ENCODE data around the gene ULK3. TPM values are rescaled to one million over a fixed set of nuclear protein-coding genes. Genes with fewer than 3 reads are reported as not detected.

ULK3 gene
- total and polyA plus RNA-seq, 5 donors: 34.9 to 49.3 (median 44.7) TPM

DNA sequence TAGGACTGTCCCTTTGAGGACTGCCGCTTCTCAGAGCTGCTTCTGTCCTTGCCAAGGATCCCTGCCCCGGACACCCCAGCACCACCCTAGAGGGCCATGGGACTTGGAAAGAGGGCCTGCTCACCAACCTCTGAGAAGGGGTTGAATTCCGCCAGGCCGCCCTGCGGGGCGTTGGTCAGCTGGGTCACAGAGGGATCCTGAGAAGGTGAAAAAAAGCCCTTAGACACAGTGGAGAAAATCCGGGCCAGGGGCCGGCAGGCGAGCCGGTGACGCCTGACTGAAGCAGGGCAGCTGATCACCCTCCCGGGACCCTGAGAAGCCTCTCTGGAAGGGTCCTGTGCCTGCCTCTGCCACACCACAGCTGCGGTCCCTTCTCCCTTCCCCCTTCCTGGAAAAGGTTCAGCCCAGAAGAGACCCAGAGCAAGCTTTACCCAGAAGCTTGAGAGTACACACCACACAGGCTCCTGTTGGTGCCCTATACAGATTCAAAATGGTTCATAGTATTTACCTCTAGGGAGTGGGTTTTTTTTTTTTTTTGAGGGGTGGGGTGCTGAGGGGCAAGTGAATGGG is 11.6 kb upstream of the ULK3 start:
- DNase-seq (peak in 1 of 3 donors; percentile 50), ATAC-seq (no peak)
- Histone ChIP-seq H3K4me1 (ENCODE audit: control insufficient read depth, insufficient read depth, low read length) (peaks cover 6% of the 10 kb centered on the region), H3K27ac (ENCODE audit: low read length) (no peak overlapping the region), H3K27me3 (ENCODE audit: control insufficient read depth, insufficient read depth) (no peaks in the 10 kb centered on the region), H3K4me3 (ENCODE audit: low read length) (no peak overlapping the region), H3K9me3 (ENCODE audit: control insufficient read depth, low read length) (no peaks in the 10 kb centered on the region)
- intact Hi-C loops (cut with DNase I): no loop called here
- 90% methylated on average over 13 of the region's 13 CpGs for WGBS

DNA sequence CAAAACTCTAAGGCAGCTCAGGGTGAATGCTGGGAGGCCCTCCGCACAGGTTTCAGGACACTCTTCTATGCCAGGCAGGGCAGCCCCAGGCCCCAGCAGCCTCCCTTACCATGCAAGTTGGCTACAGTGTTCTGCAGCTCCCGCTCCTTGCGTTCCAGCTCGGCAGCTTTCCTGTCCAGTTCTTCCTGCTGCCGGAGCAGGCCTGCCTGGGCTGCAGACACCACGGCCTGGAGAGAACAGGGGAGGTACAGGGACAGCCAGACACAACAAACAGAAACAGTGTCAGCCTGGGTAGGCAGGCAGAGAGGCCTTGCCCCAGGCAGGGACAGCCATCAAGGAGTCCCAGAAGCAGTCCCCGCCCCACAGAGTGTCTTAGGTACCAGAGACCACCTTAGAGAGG is 9.0 kb upstream of the ULK3 start:
- WGBS: 91% methylated on average over 7 of the region's 7 CpGs
- no peak for ATAC-seq
- no peak overlapping the region for H3K4me3 ChIP-seq (ENCODE audit: low read length)
- DNase-seq: peak in 1 of 3 donors; percentile 39
- H3K4me1 ChIP-seq (ENCODE audit: control insufficient read depth, insufficient read depth, low read length): peaks cover 3% of the 10 kb centered on the region
- no peak overlapping the region for H3K27ac ChIP-seq (ENCODE audit: low read length)
- no peaks in the 10 kb centered on the region for H3K9me3 ChIP-seq (ENCODE audit: control insufficient read depth, low read length)
- H3K27me3 ChIP-seq (ENCODE audit: control insufficient read depth, insufficient read depth): no peaks in the 10 kb centered on the region
- intact Hi-C loops (cut with DNase I): no loop called here

DNA sequence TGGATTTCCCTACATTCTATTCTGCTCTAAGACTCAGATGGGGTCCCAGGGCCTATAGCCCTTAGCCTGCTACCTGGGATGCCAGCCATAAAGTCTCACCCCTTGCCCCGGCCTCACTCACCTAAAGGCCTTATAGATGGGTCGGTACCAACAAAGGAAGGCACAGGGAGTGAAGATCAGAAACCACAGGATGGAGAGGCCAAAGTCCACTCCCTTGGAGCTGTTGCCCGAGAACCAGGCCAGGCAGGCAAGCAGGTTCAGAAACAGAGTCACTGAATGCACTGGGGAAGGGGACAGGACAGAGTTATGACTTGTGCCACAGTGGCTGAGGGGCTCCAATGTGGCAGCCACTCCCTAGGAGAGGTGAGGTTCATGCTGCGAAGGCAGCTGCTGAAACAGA is 7.4 kb upstream of the ULK3 start:
- no peaks in the 10 kb centered on the region for H3K9me3 ChIP-seq (ENCODE audit: control insufficient read depth, low read length)

DNA sequence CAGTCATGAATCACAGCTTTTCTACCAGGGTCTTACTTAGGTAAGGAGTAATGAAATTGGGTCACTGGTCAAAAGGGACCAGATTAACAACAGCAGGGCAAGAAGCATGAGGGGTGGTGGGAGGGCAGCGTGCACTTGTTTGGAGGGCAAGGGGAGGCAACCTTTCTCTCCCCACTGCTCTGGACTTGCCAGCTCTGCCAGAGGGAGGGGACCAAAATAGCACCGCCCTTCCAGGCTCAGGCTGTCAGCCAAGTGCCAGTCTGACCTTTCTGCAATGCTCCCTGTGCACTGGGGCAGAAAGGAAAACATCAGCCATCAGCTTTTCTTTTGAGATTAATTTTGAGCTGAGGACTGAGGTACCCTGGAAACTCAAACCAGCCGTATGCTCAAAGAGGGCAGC is 4.5 kb upstream of the ULK3 start:
- peak overlapping the region; percentile 11 for H3K27ac ChIP-seq (ENCODE audit: low read length)
- intact Hi-C loops (cut with DNase I): loop anchor here in 1 of 4 donors (10.0 kb wide), 1 partner anchor 47 kb away; the partner anchor contains the start of gene MPI
- DNase-seq: peak; percentile 44 to 78 (median 60)
- WGBS: 68% methylated on average over 3 of the region's 3 CpGs
- no peaks in the 10 kb centered on the region for H3K27me3 ChIP-seq (ENCODE audit: control insufficient read depth, insufficient read depth)
- H3K9me3 ChIP-seq (ENCODE audit: control insufficient read depth, low read length): no peaks in the 10 kb centered on the region
- H3K4me1 ChIP-seq (ENCODE audit: control insufficient read depth, insufficient read depth, low read length): peaks cover 2% of the 10 kb centered on the region
- ATAC-seq: no peak
- H3K4me3 ChIP-seq (ENCODE audit: low read length): no peak overlapping the region

More for the DNA sequence above, 7.4 kb upstream of the ULK3 start:
- ATAC-seq (no peak), DNase-seq (peak in 1 of 3 donors; percentile 3)
- Histone ChIP-seq H3K4me3 (ENCODE audit: low read length) (no peak overlapping the region), H3K27ac (ENCODE audit: low read length) (no peak overlapping the region), H3K4me1 (ENCODE audit: control insufficient read depth, insufficient read depth, low read length) (peaks cover 2% of the 10 kb centered on the region), H3K27me3 (ENCODE audit: control insufficient read depth, insufficient read depth) (no peaks in the 10 kb centered on the region)
- WGBS: 97% methylated on average over 4 of the region's 4 CpGs
- intact Hi-C loops (cut with DNase I): no loop called here

DNA sequence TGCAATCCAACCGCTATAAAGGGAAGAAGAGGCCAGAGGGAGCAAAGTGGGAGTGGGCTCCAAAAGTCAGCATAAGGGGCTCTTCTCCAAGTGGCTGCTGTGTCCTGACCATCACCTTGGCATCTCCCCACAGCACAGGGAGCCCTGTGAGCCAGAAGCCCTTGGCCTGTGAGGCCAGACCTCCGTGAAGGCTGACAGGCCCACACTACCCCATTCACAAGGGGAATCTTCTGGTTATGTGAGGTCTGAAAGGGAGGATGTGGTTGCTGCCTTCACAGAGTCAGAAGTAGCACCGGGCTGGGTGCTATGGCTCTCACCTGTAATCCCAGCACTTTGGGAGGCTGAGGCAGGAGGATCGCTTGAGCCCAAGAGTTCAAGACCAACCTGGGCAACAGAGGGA is 2.6 kb upstream of the ULK3 start:
- no peaks in the 10 kb centered on the region for H3K9me3 ChIP-seq (ENCODE audit: control insufficient read depth, low read length)
- DNase-seq: peak in 1 of 3 donors; percentile 24
- no peak overlapping the region for H3K4me3 ChIP-seq (ENCODE audit: low read length)
- no peak for ATAC-seq
- H3K27me3 ChIP-seq (ENCODE audit: control insufficient read depth, insufficient read depth): no peaks in the 10 kb centered on the region
- 91% methylated on average over 4 of the region's 4 CpGs for WGBS
- no peak overlapping the region for H3K27ac ChIP-seq (ENCODE audit: low read length)
- intact Hi-C loops (cut with DNase I): loop anchor here in 1 of 4 donors (10.0 kb wide), 1 partner anchor 49 kb away; the partner anchor contains the start of gene MPI
- peaks cover 2% of the 10 kb centered on the region for H3K4me1 ChIP-seq (ENCODE audit: control insufficient read depth, insufficient read depth, low read length)

DNA sequence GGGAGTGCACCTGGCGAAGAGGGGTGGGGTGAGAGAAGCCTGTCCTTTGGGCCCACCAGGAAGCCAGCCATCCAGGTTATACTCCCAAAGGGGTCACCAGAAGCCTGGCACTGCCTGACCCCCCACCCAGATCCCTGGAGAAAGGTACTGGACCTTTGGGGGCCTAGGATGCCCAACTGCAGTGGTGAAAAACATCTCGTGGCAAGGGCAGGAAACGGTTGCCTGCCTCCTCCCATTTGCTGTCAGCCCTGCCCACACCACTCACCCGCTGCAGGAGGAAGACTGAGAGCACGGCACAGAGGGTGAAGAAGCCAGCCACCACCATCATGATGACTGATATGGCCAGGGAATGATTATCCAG is 2.2 kb upstream of the ULK3 start:
- Histone ChIP-seq H3K27ac (ENCODE audit: low read length) (no peak overlapping the region), H3K4me1 (ENCODE audit: control insufficient read depth, insufficient read depth, low read length) (peaks cover 2% of the 10 kb centered on the region), H3K9me3 (ENCODE audit: control insufficient read depth, low read length) (no peaks in the 10 kb centered on the region), H3K4me3 (ENCODE audit: low read length) (no peak overlapping the region), H3K27me3 (ENCODE audit: control insufficient read depth, insufficient read depth) (no peaks in the 10 kb centered on the region)
- DNase-seq (peak in 1 of 3 donors; percentile 27), ATAC-seq (no peak)
- intact Hi-C loops (cut with DNase I): loop anchor here in 1 of 4 donors (10.0 kb wide), 1 partner anchor 50 kb away; the partner anchor contains the start of gene MPI
- WGBS: 78% methylated on average over 5 of the region's 5 CpGs

DNA sequence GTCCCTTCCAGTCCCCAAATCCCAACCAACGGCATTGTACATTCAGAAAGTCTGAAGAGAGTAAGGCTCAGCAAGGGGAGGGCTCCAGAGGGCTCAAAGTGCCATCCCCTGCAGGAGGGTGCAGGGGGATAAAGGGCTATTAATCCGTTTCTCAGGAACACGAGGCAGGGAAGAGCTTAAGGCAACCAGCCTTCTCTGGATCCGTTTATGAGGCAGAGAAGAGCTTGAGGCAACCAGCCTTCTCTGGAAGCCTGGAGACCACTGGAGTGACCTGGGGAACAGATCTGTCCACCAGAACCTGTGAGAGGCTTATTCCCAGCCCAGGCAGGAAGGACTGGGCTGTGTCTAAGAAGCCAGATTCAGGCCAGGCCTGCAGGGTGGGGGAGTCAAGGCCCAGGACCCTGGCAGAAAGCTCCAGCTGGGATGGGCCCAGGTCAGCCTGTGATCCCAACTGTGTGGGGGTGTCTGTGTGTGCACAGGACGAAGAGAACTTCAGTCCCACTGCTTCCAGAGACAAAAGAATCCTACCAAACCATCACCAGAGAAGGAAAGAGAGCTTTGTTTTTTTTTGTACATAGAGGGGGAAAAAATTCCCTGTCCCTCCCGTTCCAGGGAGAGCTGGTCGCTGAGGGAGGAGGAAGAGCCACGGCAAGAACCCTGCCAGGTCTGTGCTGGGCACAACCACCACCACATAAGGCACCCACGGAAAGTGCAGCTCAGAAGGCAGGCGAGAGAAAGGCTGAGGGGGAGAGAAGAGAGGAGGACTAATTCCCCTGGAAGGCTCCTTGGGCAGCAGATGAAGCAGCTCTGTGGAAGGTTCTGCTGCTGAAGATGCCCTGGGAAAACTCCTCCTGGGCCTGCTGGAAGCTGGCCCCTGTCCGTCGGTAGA is 1.6 kb upstream of the ULK3 start:
- 80% methylated on average over 12 of the region's 12 CpGs for WGBS
- ATAC-seq: no peak

DNA sequence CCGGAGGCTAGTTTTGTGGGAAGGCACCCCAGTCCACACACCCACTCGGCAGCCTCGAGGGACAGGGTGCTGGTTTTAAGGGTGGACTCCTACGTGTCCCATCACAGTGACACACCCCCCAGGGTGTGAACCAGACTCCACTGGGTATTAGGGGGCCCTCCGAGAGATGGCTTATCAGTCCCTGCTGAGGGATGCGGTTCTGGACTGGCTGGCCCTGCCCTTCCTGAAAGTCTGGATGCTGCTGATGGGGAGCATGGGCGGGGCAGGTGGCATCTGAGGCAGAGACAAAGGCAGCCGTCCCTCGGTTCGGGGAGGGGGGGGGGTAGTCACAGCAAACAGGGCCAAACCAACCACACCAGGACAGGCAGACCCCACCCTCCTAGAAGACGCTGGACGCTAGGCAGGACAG is 939 bp upstream of the ULK3 start:
- 52% methylated on average over 12 of the region's 12 CpGs for WGBS
- peaks cover 2% of the 10 kb centered on the region for H3K4me1 ChIP-seq (ENCODE audit: control insufficient read depth, insufficient read depth, low read length)
- intact Hi-C loops (cut with DNase I): loop anchor here in 1 of 4 donors (10.0 kb wide), 1 partner anchor 51 kb away; the partner anchor contains the start of gene MPI
- DNase-seq: peak in 1 of 3 donors; percentile 67
- H3K27ac ChIP-seq (ENCODE audit: low read length): no peak overlapping the region
- no peak overlapping the region for H3K4me3 ChIP-seq (ENCODE audit: low read length)
- H3K27me3 ChIP-seq (ENCODE audit: control insufficient read depth, insufficient read depth): no peaks in the 10 kb centered on the region
- H3K9me3 ChIP-seq (ENCODE audit: control insufficient read depth, low read length): no peaks in the 10 kb centered on the region
- ATAC-seq: peak in 1 of 2 donors; percentile 12

More for the DNA sequence above, 1.6 kb upstream of the ULK3 start:
- DNase-seq: peak in 1 of 3 donors; percentile 58
- no peaks in the 10 kb centered on the region for H3K9me3 ChIP-seq (ENCODE audit: control insufficient read depth, low read length)
- no peak overlapping the region for H3K27ac ChIP-seq (ENCODE audit: low read length)
- H3K27me3 ChIP-seq (ENCODE audit: control insufficient read depth, insufficient read depth): no peaks in the 10 kb centered on the region
- H3K4me1 ChIP-seq (ENCODE audit: control insufficient read depth, insufficient read depth, low read length): peaks cover 2% of the 10 kb centered on the region
- no peak overlapping the region for H3K4me3 ChIP-seq (ENCODE audit: low read length)
- intact Hi-C loops (cut with DNase I): loop anchor here in 1 of 4 donors (10.0 kb wide), 1 partner anchor 50 kb away; the partner anchor contains the start of gene MPI

DNA sequence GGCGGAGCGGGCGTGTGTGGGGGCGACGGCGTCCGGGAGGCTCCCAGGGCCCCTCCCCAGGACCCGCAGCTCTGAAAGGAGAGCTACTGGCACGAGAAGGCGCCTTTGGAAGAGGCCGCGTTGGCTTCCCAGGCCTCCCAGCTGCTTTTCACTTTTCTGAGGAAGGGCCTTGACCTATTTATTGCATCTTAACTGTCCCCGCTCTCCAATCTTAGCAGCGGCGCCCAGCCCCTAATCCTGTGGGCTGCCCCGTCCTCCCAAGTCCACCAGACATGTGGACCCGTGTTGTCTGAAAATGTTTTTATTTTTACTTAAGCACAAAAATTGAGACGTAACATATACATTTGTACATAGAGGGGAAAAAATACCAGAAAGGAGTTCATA is 481 bp upstream of the ULK3 start:
- no peaks in the 10 kb centered on the region for H3K27me3 ChIP-seq (ENCODE audit: control insufficient read depth, insufficient read depth)
- ATAC-seq: no peak
- WGBS: 9% methylated on average over 18 of the region's 18 CpGs
- intact Hi-C loops (cut with DNase I): loop anchor here in 1 of 4 donors (10.0 kb wide), 1 partner anchor 51 kb away; the partner anchor contains the start of gene MPI
- peak overlapping the region; percentile 8 for H3K27ac ChIP-seq (ENCODE audit: low read length)
- H3K4me1 ChIP-seq (ENCODE audit: control insufficient read depth, insufficient read depth, low read length): peaks cover 2% of the 10 kb centered on the region
- H3K9me3 ChIP-seq (ENCODE audit: control insufficient read depth, low read length): no peaks in the 10 kb centered on the region
- no peak for DNase-seq
- H3K4me3 ChIP-seq (ENCODE audit: low read length): peak overlapping the region; percentile 71

DNA sequence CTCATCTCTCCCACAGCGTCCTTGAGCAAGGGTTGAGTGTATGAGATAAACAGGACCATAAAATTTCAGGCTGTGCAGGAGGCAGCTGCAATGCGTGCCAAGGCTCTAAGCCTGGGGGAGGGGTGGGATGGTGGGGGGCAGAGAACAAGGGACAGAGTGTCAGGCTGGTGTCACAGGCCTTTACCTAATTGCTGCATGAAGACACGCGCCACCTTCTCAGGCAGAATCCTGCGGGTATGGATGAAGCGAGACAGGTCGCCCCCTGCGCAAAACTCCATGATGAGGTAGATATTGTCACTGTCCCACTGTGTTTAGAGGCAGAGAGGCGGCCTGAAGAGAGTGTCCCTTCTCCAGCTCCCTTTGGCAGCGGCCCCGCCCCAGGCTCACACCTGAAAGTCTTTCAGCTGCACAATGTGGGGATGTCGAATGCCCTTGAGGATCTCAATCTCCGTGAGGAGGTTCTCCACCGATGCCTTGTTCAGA is 1.0 kb downstream of the ULK3 start:
- no peaks in the 10 kb centered on the region for H3K27me3 ChIP-seq (ENCODE audit: control insufficient read depth, insufficient read depth)
- 83% methylated on average over 14 of the region's 14 CpGs for WGBS
- no peak overlapping the region for H3K27ac ChIP-seq (ENCODE audit: low read length)
- peak overlapping the region; percentile 71 for H3K4me3 ChIP-seq (ENCODE audit: low read length)
- intact Hi-C loops (cut with DNase I): loop anchor here in 1 of 4 donors (10.0 kb wide), 1 partner anchor 53 kb away; the partner anchor contains the start of gene MPI
- ATAC-seq (no peak), DNase-seq (peak in 1 of 3 donors; percentile 58)
- no peaks in the 10 kb centered on the region for H3K4me1 ChIP-seq (ENCODE audit: control insufficient read depth, insufficient read depth, low read length)
- H3K9me3 ChIP-seq (ENCODE audit: control insufficient read depth, low read length): no peaks in the 10 kb centered on the region

All from right cardiac atrium (tissue), 5 donors.